Aorta (tissue), 5 donors: Measurements from ENCODE around the gene SLC9A8. TPM values are rescaled to one million over a fixed set of nuclear protein-coding genes. Genes with fewer than 3 reads are reported as not detected.

Experiments
- ATAC-seq: fragments of 200-7000 bp; cut with Tn5 transposase; one replicate; pipeline ENCODE4 v1.9.1; 2022; ENCODE audit warnings: moderate library complexity; ENCODE audit not compliant: low FRiP score
- DNase-seq, 2 donors: peaks; one replicate each; pipeline ENCODE4 v3.0.0-alpha.2; 2020
- H3K27ac ChIP-seq, 2 donors: one replicate each; pipeline ENCODE4 v1.5.1; 2013; ENCODE audit warnings: low read length in 2 of 2, mild to moderate bottlenecking in 2 of 2, moderate library complexity in 2 of 2, control low read depth in 1 of 2, inconsistent platforms in 1 of 2, low read depth in 1 of 2
- H3K27me3 ChIP-seq, 2 donors: one replicate each; pipeline ENCODE4 v1.6.1; 2013; ENCODE audit warnings: control low read depth in 1 of 2, low read length in 1 of 2, mild to moderate bottlenecking in 1 of 2, moderate library complexity in 1 of 2; ENCODE audit not compliant: insufficient read depth in 2 of 2, control insufficient read depth in 1 of 2
- H3K36me3 ChIP-seq, 2 donors: one replicate each; pipeline ENCODE4 v1.6.1; 2013; ENCODE audit warnings: control low read depth in 1 of 2, low read length in 1 of 2, mild to moderate bottlenecking in 1 of 2; ENCODE audit not compliant: insufficient read depth in 2 of 2, control insufficient read depth in 1 of 2
- H3K4me1 ChIP-seq, 2 donors: one replicate each; pipeline ENCODE4 v1.6.1; 2013; ENCODE audit warnings: low read length in 2 of 2, control low read depth in 1 of 2, mild to moderate bottlenecking in 1 of 2, moderate library complexity in 1 of 2; ENCODE audit not compliant: insufficient read depth in 2 of 2, control insufficient read depth in 1 of 2
- H3K4me3 ChIP-seq, 2 donors: one replicate each; pipeline ENCODE4 v1.5.1; 2013; ENCODE audit warnings: low read length in 2 of 2, control low read depth in 1 of 2, mild to moderate bottlenecking in 1 of 2
- H3K9me3 ChIP-seq: one replicate; pipeline ENCODE4 v1.6.1; 2013; ENCODE audit warnings: mild to moderate bottlenecking, low read length; ENCODE audit not compliant: control insufficient read depth
- WGBS, 2 donors: extraction: QIAGEN DNeasy Blood & Tissue Kit; methylation state at CpG; one replicate each; pipeline ENCODE4 v1.1.7; 2013; 5-methylcytosine and 5-hydroxymethylcytosine counted together
- intact Hi-C, 2 donors: fragments of 100-400 bp; cut with DNase I; formaldehyde crosslinking; loops; one replicate each; pipeline versions ENCODE4 v1.14.2 to v1.15.0; 2022
- polyA plus RNA-seq, 2 donors: library from polyadenylated mRNA; stranded (reverse); fragments of 200-250 nt; gene quantifications; one replicate each; pipeline ENCODE4 v1.2.3, GENCODE V29; 2013
- total RNA-seq, 2 donors: library from RNA; stranded (reverse); fragmentation: NEBNext Ultra II Directional; extraction: Animal tissue kit (Norgen Biotek cat#: 25700); gene quantifications; one replicate each; pipeline ENCODE4 v1.2.1, GENCODE V29; 2021
- donor health status: healthy with polysubstance abuse.
- donor health status: Bipolar disorder and iron deficiency.
- donor health status: DM: no; HTN: no; CAD: no.
- donor health status: DM: no; HTN: no; CAD: no.
- donor health status: DM: yes; HTN: yes; CAD: no.

Gene SLC9A8
- total and polyA plus RNA-seq, 4 donors = 2.8 to 14.6 (median 11.5) TPM

GRCh38 chr20:49880724-49881445 lies 68.3 kb downstream of the SLC9A8 start:
- Histone ChIP-seq H3K4me3 (no peak overlapping the region), H3K36me3 (peaks cover 0 to 2% of the 10 kb centered on the region in 2 donors), H3K27me3 (no peaks in the 10 kb centered on the region), H3K4me1 (peaks cover 0 to 2% of the 10 kb centered on the region in 2 donors), H3K27ac (peak overlapping the region; percentile 39 to 52), H3K9me3 (no peaks in the 10 kb centered on the region)
- ATAC-seq = no peak
- DNase-seq = no peak
- intact Hi-C loops = no loop called here
- 76 to 77% methylated on average over 15 of the region's 15 CpGs for WGBS, 2 donors

- Histone ChIP-seq H3K9me3 (no peaks in the 10 kb centered on the region), H3K27ac (no peak overlapping the region), H3K27me3 (no peaks in the 10 kb centered on the region), H3K4me3 (no peak overlapping the region), H3K36me3 (peaks cover 0 to 2% of the 10 kb centered on the region in 2 donors), H3K4me1 (peaks cover 0 to 1% of the 10 kb centered on the region in 2 donors)
- WGBS, 2 donors = 86% methylated on average over 29 of the region's 29 CpGs
- ATAC-seq (no peak), DNase-seq (no peak)
- intact Hi-C loops = no loop called here
Measured at GRCh38 chr20:49882171-49882970, 69.7 kb downstream of the SLC9A8 start.

- no peaks in the 10 kb centered on the region for H3K27me3 ChIP-seq
- no peaks in the 10 kb centered on the region for H3K9me3 ChIP-seq
- 92 to 93% methylated on average over 10 of the region's 10 CpGs for WGBS, 2 donors
- no peak overlapping the region for H3K27ac ChIP-seq
- H3K4me3 ChIP-seq = no peak overlapping the region
- no peak for ATAC-seq
- intact Hi-C loops = no loop called here
- H3K36me3 ChIP-seq = peaks cover 0 to 2% of the 10 kb centered on the region in 2 donors
- no peak for DNase-seq
- no peaks in the 10 kb centered on the region for H3K4me1 ChIP-seq
Measured at GRCh38 chr20:49883246-49883802, 70.7 kb downstream of the SLC9A8 start.

- peaks cover 0 to 2% of the 10 kb centered on the region in 2 donors for H3K36me3 ChIP-seq
- ATAC-seq (no peak), DNase-seq (no peak)
- no peaks in the 10 kb centered on the region for H3K4me1 ChIP-seq
- intact Hi-C loops = loop anchor here (5.0 kb wide), 3 partner anchors 33 to 273 kb away; partner anchors contain the start of gene SLC9A8 (in 1 of the 2)
- 93 to 95% methylated on average over 16 of the region's 16 CpGs for WGBS, 2 donors
- H3K9me3 ChIP-seq = no peaks in the 10 kb centered on the region
- H3K4me3 ChIP-seq = no peak overlapping the region
- no peak overlapping the region for H3K27ac ChIP-seq
- no peaks in the 10 kb centered on the region for H3K27me3 ChIP-seq
Measured at GRCh38 chr20:49885558-49886332, 73.1 kb downstream of the SLC9A8 start.

- no peak overlapping the region for H3K4me3 ChIP-seq
- 61 to 65% methylated on average over 30 of the region's 30 CpGs for WGBS, 2 donors
- ATAC-seq (no peak), DNase-seq (no peak)
- H3K27me3 ChIP-seq = no peaks in the 10 kb centered on the region
- no peaks in the 10 kb centered on the region for H3K9me3 ChIP-seq
- H3K36me3 ChIP-seq = peaks cover 0 to 2% of the 10 kb centered on the region in 2 donors
- no peaks in the 10 kb centered on the region for H3K4me1 ChIP-seq
- peak overlapping the region in 1 of 2 donors; percentile 78 for H3K27ac ChIP-seq
- intact Hi-C loops = loop anchor here (5.0 kb wide), 3 partner anchors 34 to 274 kb away; partner anchors contain the start of gene SLC9A8 (in 1 of the 2)
Measured at GRCh38 chr20:49886571-49887213, 74.1 kb downstream of the SLC9A8 start.

- no peak overlapping the region for H3K4me3 ChIP-seq
- H3K9me3 ChIP-seq = no peaks in the 10 kb centered on the region
- WGBS, 2 donors = 67 to 73% methylated on average over 32 of the region's 32 CpGs
- ATAC-seq (peak; percentile 63), DNase-seq (peak in 1 of 2 donors; percentile 77)
- H3K36me3 ChIP-seq = peaks cover 0 to 2% of the 10 kb centered on the region in 2 donors
- H3K27ac ChIP-seq = peak overlapping the region in 1 of 2 donors; percentile 78
- H3K27me3 ChIP-seq = no peaks in the 10 kb centered on the region
- no peaks in the 10 kb centered on the region for H3K4me1 ChIP-seq
- intact Hi-C loops = loop anchor here (1.0 to 5.0 kb wide), 4 partner anchors 35 to 276 kb away; partner anchors contain the start of gene SLC9A8 (in 1 of the 2)
Measured at GRCh38 chr20:49887251-49888211, 74.9 kb downstream of the SLC9A8 start.

- 57 to 65% methylated on average over 18 of the region's 18 CpGs for WGBS, 2 donors
- ATAC-seq = peak; percentile 55
- Histone ChIP-seq H3K4me1 (no peaks in the 10 kb centered on the region), H3K27me3 (no peaks in the 10 kb centered on the region), H3K9me3 (no peaks in the 10 kb centered on the region), H3K27ac (peak overlapping the region in 1 of 2 donors; percentile 20), H3K4me3 (no peak overlapping the region), H3K36me3 (peaks cover 0 to 2% of the 10 kb centered on the region in 2 donors)
- intact Hi-C loops = loop anchor here (1.0 to 5.0 kb wide), 4 partner anchors 36 to 277 kb away; partner anchors contain the start of gene SLC9A8 (in 1 of the 2)
- DNase-seq = no peak
Measured at GRCh38 chr20:49888212-49889000, 75.8 kb downstream of the SLC9A8 start.
